Breast epithelium (tissue), 3 donors: ENCODE results near the gene NELL1.

ENCODE experiments used
- POLR2AphosphoS5 ChIP-seq, 3 donors: sonication (generic); formaldehyde crosslinking; IDR thresholded peaks; one replicate each; pipeline ENCODE4 v1.6.1; 2017; ENCODE audit warnings: antibody characterized with exemption in 3 of 3
- TF ChIP-seq, protein P1 (sequence below), 3 donors: fragments of 450-650 bp; IDR thresholded peaks; one replicate each; pipeline ENCODE4 v1.5.1; 2016 to 2017; ENCODE audit warnings: antibody characterized with exemption in 3 of 3, mild to moderate bottlenecking in 3 of 3, moderate library complexity in 3 of 3

DNA sequence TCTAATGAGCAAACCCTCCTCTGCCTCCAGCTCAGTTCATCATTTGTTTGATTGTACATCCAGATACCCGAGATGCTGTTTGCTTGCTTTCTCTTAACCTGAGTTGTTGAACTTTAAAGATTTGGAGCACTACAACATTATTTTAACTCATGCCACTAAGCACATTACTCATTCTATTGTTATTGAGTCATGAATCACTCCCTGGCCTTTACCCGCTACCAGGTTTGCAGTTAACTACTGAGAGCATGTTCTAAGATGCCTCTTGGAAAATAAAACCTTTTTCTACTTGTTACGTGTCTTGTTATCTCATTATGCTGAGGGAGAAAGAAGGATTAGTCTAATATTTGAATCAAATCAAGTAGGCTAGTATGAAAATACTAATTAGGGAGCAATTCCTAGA is 802.9 kb downstream of the NELL1 start:
- TF ChIP-seq, protein P1, sequence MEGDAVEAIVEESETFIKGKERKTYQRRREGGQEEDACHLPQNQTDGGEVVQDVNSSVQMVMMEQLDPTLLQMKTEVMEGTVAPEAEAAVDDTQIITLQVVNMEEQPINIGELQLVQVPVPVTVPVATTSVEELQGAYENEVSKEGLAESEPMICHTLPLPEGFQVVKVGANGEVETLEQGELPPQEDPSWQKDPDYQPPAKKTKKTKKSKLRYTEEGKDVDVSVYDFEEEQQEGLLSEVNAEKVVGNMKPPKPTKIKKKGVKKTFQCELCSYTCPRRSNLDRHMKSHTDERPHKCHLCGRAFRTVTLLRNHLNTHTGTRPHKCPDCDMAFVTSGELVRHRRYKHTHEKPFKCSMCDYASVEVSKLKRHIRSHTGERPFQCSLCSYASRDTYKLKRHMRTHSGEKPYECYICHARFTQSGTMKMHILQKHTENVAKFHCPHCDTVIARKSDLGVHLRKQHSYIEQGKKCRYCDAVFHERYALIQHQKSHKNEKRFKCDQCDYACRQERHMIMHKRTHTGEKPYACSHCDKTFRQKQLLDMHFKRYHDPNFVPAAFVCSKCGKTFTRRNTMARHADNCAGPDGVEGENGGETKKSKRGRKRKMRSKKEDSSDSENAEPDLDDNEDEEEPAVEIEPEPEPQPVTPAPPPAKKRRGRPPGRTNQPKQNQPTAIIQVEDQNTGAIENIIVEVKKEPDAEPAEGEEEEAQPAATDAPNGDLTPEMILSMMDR (IDR thresholded peaks at IDR 0.05), result no peak
- no peak for TF ChIP-seq POLR2AphosphoS5 (IDR thresholded peaks at IDR 0.05)
